Ramos (cell line): ENCODE results near the gene RBMS2.

Source experiments
- in situ Hi-C: fragments of 300-500 bp; cut with MboI; formaldehyde crosslinking; loops from one replicate; pipeline ENCODE4 v1.14.3; 2022; ENCODE audit warnings: low sequenced_read_pairs; ENCODE audit not compliant: unreplicated experiment

Gene RBMS2

GRCh38 chr12:56645201-56645716 lies 123.6 kb downstream of the RBMS2 start:
- in situ Hi-C loops: no loop called here
